GM13976 (cell line): ENCODE measurements around the gene ATP11B.
A peak's percentile ranks its signal among the peaks of the same experiment; 100 is the strongest.

Experiments used
- DNase-seq: peaks from one replicate; pipeline ENCODE4 v3.0.0; 2012; ENCODE audit warnings: low spot score
- in situ Hi-C: fragments of 300-500 bp; cut with MboI; formaldehyde crosslinking; loops from one replicate; pipeline ENCODE4 v1.12.0; 2022; ENCODE audit warnings: low sequenced_read_pairs, mixed read lengths, inconsistent platforms; ENCODE audit not compliant: unreplicated experiment
- TF ChIP-seq, protein P1 (sequence below): IDR thresholded peaks from 2 replicates; pipeline ENCODE4 v1.5.1; 2012; ENCODE audit warnings: borderline replicate concordance, mild to moderate bottlenecking; ENCODE audit not compliant: insufficient read depth; ENCODE audit errors: extremely low read depth, missing control alignments, control extremely low read depth

The ATP11B gene

DNA sequence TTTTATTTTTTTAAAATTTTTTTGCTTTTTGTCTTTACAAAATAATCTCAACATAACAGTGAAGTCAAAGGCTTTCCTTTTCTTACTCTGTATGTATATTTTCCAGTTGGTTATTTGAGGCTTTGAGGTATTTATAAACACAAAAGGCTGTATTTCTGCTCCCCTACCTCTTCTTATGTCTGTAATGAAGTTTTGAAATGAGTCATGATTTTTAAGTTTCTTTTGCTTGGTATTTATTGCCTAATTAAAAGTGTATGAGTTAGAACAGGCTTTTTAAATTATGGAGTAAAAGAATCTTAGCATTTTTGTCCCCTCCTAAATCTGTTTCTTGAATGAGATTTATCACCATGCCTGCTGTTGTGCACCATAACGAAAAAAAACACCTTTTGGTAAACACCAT, 121.0 kb downstream of the ATP11B start:
- TF ChIP-seq, protein P1, sequence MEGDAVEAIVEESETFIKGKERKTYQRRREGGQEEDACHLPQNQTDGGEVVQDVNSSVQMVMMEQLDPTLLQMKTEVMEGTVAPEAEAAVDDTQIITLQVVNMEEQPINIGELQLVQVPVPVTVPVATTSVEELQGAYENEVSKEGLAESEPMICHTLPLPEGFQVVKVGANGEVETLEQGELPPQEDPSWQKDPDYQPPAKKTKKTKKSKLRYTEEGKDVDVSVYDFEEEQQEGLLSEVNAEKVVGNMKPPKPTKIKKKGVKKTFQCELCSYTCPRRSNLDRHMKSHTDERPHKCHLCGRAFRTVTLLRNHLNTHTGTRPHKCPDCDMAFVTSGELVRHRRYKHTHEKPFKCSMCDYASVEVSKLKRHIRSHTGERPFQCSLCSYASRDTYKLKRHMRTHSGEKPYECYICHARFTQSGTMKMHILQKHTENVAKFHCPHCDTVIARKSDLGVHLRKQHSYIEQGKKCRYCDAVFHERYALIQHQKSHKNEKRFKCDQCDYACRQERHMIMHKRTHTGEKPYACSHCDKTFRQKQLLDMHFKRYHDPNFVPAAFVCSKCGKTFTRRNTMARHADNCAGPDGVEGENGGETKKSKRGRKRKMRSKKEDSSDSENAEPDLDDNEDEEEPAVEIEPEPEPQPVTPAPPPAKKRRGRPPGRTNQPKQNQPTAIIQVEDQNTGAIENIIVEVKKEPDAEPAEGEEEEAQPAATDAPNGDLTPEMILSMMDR, result no peak
- DNase-seq, result no peak
- in situ Hi-C loops, result no loop called here

DNA sequence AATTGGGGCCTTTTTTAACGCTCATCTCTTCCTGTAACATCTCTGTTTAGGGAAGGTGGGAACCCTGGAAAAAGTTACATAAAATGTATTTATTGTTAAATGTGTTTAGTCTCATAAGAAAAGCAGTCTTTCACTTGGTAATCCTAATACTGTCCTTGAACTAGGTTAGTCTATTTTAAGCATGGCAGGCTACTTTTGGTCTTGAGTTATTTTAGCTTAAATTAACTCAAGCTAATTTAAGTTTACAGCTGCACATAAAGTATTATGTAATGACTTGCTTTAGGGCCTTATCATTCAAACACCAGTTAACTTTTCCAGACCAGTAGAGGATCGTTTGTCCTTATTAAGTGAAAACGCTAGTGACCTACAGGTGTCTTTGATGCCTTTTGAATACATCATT, 123.8 kb downstream of the ATP11B start:
- TF ChIP-seq, protein P1, result no peak
- no peak for DNase-seq
- in situ Hi-C loops, result no loop called here

DNA sequence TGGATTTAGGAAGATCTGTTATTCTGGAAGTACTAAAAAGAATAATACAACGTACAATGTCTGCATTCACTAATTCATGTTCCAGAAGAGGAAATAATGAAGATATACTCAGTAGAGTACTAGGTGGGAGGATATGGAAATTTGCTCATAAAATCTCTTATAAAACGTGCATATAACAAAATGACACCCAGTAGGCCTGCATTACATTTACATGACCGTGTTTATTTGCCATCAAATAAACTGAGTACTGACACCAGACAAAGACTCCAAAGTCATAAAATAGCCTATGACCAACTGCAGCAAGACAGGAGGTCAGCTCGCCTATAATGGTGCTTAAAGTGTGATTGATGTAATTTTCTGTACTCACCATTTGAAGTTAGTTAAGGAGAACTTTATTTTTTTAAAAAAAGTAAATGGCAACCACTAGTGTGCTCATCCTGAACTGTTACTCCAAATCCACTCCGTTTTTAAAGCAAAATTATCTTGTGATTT, 126.6 kb downstream of the ATP11B start:
- TF ChIP-seq, protein P1, result no peak
- no peak for DNase-seq
- in situ Hi-C loops, result no loop called here

DNA sequence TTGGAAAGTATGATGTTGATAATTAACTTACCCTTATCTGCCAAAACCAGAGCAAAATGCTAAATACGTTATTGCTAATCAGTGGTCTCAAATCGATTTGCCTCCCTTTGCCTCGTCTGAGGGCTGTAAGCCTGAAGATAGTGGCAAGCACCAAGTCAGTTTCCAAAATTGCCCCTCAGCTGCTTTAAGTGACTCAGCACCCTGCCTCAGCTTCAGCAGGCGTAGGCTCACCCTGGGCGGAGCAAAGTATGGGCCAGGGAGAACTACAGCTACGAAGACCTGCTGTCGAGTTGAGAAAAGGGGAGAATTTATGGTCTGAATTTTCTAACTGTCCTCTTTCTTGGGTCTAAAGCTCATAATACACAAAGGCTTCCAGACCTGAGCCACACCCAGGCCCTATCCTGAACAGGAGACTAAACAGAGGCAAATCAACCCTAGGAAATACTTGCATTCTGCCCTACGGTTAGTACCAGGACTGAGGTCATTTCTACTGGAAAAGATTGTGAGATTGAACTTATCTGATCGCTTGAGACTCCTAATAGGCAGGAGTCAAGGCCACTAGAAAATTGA, 127.3 kb downstream of the ATP11B start:
- no peak for DNase-seq
- TF ChIP-seq, protein P1, result no peak
- in situ Hi-C loops, result no loop called here

DNA sequence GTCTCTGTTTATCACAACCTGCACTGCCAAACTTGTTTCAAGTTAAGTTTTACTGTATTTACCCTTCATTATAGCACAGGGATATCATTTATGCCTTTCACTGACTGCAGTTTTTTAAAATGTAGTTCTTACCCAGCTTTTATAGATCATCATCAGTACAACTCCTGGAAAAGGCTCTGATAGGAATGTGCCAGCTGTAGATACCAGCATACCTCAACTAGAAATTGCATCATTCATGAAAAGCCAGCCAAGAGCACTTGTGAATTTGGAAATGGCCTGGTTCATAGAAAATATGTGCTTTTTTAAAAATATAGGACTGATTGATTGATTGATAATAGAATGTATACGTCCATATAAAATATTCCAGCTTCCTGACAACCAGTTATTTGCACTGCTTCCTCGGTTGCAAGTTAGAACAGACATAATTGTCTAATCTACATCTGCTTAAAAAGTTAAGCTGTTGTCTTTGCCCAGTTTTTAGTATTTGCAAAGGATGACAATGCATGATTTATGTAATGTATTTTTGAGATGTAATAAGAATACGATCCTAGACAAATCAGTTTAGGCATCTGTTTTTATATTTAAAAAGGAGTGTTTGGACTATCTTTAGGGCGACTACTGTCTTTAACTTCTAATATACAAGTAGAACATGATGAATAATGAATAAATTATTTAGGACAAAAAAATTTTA, 128.5 kb downstream of the ATP11B start:
- TF ChIP-seq, protein P1, result no peak
- in situ Hi-C loops, result no loop called here
- no peak for DNase-seq

DNA sequence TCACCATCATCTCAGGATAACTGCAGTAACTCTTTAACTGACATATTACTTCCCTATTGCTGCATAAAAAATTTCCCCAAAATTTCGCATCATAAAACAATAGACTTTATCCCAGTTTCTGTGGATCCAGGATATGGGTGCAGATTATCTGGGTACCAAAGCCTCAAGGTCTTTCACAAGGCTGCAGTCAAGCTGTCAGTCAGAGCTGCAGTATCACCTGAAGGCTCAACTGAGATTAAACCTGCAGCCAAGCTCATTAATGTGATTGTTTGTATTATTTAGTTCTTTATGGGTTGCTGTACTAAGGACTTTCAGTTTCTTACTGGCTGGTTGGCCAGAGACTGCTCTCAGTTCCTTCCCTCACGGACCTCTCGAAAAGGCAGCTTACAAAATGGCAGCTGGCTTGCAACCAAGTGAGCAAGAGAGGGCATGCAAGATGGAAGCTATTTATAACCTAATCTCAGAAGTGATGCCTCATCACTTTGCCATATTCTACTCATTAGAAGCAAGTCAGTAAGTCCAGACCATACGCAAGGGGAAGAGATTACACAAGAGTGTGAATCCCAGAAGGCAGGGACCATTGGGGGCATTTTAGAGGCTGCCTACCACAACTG, 132.1 kb downstream of the ATP11B start:
- TF ChIP-seq, protein P1, result no peak
- in situ Hi-C loops, result no loop called here
- peak; percentile 62 for DNase-seq
